Dendritic cell treated with granulocyte-macrophage colony-stimulating factor and Interleukin-4, amounts not matched to agents 40 ng/mL and 50 ng/mL, for 4 days (primary cell): Measurements from ENCODE around the gene MRPL4.
"Not testable (repeated sequence)": the region's sequence is repeated elsewhere in the genome, so short reads cannot be mapped to it uniquely, and the experiment has no call there.

Experiments used
- H3K27ac Mint-ChIP-seq: one replicate; pipeline ENCODE4 v1.8.0; 2022; ENCODE audit warnings: mild to moderate bottlenecking, mixed read lengths
- H3K27me3 Mint-ChIP-seq: one replicate; pipeline ENCODE4 v1.8.0; 2022; ENCODE audit warnings: mild to moderate bottlenecking, mixed read lengths
- H3K36me3 Mint-ChIP-seq: one replicate; pipeline ENCODE4 v1.8.0; 2022; ENCODE audit warnings: low read depth, mixed read lengths
- H3K4me1 Mint-ChIP-seq: one replicate; pipeline ENCODE4 v1.8.0; 2022; ENCODE audit warnings: low read depth, mixed read lengths
- H3K4me3 Mint-ChIP-seq: one replicate; pipeline ENCODE4 v1.8.0; 2022; ENCODE audit warnings: mild to moderate bottlenecking, moderate library complexity, mixed read lengths
- H3K9me3 Mint-ChIP-seq: one replicate; pipeline ENCODE4 v1.8.0; 2022; ENCODE audit warnings: mixed read lengths
- intact Hi-C: fragments of 100-400 bp; cut with micrococcal nuclease; formaldehyde crosslinking; loops from one replicate; pipeline ENCODE4 v1.15.0; 2022

Gene MRPL4

DNA sequence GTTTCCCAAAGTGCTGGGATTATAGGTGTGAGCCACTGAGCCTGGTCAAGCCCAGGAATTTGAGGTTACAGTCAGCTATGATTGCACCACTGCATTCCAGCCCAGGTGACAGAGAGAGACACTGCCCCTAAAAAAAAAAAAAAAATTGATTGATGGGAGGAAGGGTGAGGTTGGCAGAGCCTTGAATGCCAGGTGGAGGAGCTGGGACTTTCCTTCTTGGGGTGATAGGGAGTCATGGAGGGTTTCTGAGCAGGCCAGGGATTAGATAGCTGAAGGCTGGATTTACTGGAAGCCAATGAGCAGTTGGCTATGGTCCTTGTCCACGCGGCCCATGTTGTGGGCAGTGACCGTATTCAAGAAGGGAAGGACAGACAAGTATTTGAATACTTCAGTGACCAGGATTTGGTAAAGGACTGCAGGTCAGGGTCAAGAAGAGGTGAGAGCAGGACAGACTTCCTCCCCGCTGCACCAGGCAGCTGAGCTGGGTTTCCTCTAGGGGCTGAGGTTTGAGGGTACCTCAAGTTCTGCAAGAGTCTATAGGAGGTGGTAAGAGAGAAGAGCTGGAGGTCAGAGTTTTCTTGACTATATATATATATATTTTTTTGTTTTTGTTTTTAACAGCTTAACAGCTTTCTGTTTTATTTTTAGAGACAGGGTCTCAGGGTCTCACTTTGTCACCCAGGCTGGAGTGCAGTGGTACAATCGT is 27.9 kb downstream of the MRPL4 start:
- Mint-ChIP-seq H3K36me3 (peaks cover 100% of the 10 kb centered on the region), H3K27me3 (no peaks in the 10 kb centered on the region), H3K27ac (peak overlapping the region; percentile 68), H3K4me1 (peaks cover 69% of the 10 kb centered on the region), H3K9me3 (no peaks in the 10 kb centered on the region), H3K4me3 (no peak overlapping the region)
- intact Hi-C loops = no loop called here

- H3K4me1 Mint-ChIP-seq = peaks cover 74% of the 10 kb centered on the region
- not testable (repeated sequence) for H3K27ac Mint-ChIP-seq
These were observed 30.0 kb downstream of the MRPL4 start for GRCh38 chr19:10282043-10282442.

DNA sequence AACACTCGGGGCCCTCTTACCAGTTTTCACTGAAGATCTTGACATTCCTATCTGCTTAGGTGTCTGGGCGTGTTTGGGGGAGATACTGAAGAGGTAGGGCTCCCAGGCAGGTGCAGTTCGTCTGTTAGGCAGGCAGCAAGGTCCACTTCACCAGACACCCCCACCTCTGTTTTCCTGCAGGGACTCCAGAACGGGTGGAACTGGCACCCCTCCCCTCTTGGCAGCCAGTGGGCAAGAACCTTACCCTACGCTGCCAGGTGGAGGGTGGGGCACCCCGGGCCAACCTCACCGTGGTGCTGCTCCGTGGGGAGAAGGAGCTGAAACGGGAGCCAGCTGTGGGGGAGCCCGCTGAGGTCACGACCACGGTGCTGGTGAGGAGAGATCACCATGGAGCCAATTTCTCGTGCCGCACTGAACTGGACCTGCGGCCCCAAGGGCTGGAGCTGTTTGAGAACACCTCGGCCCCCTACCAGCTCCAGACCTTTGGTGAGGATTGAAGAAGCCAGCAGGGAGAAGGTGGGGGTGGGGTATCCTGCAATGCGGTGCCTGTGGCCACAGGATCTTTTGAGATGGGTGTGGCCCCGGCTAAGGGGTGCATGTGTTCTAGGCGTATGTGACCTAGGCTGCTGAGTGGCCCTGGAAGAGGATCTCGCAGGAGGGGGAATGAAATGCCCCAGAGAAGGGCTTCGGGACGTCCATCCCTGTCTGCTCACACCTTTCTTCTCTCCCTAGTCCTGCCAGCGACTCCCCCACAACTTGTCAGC is 31.5 kb downstream of the MRPL4 start:
- peaks cover 75% of the 10 kb centered on the region for H3K4me1 Mint-ChIP-seq
- no peaks in the 10 kb centered on the region for H3K9me3 Mint-ChIP-seq
- H3K27ac Mint-ChIP-seq = no peak overlapping the region
- intact Hi-C loops = no loop called here
- H3K27me3 Mint-ChIP-seq = no peaks in the 10 kb centered on the region
- H3K36me3 Mint-ChIP-seq = peaks cover 81% of the 10 kb centered on the region
- no peak overlapping the region for H3K4me3 Mint-ChIP-seq

More at GRCh38 chr19:10282043-10282442, 30.0 kb downstream of the MRPL4 start:
- peaks cover 95% of the 10 kb centered on the region for H3K36me3 Mint-ChIP-seq
- H3K9me3 Mint-ChIP-seq, intact Hi-C loops, H3K4me3 Mint-ChIP-seq, H3K27me3 Mint-ChIP-seq: not testable (repeated sequence)

DNA sequence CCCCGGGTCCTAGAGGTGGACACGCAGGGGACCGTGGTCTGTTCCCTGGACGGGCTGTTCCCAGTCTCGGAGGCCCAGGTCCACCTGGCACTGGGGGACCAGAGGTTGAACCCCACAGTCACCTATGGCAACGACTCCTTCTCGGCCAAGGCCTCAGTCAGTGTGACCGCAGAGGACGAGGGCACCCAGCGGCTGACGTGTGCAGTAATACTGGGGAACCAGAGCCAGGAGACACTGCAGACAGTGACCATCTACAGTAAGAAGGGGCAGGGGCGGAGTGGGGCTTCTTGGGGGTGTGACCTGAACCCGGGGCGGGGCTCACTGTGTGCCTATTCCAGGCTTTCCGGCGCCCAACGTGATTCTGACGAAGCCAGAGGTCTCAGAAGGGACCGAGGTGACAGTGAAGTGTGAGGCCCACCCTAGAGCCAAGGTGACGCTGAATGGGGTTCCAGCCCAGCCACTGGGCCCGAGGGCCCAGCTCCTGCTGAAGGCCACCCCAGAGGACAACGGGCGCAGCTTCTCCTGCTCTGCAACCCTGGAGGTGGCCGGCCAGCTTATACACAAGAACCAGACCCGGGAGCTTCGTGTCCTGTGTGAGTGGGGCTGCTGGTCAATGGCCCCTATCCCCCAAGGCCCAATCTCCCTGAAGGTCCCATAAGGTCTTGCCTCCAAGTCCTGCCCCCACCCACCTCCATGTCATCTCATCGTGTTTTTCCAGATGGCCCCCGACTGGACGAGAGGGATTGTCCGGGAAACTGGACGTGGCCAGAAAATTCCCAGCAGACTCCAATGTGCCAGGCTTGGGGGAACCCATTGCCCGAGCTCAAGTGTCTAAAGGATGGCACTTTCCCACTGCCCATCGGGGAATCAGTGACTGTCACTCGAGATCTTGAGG is 32.3 kb downstream of the MRPL4 start:
- Mint-ChIP-seq H3K4me3 (no peak overlapping the region), H3K9me3 (no peaks in the 10 kb centered on the region), H3K36me3 (peaks cover 73% of the 10 kb centered on the region), H3K4me1 (peaks cover 75% of the 10 kb centered on the region), H3K27ac (peak overlapping the region; percentile 81), H3K27me3 (peaks cover 6% of the 10 kb centered on the region)
- intact Hi-C loops = no loop called here

GRCh38 chr19:10284960-10285278 is 32.9 kb downstream of the MRPL4 start:
- Mint-ChIP-seq H3K9me3 (no peaks in the 10 kb centered on the region), H3K36me3 (peaks cover 66% of the 10 kb centered on the region), H3K27ac (peak overlapping the region; percentile 81), H3K27me3 (peaks cover 12% of the 10 kb centered on the region), H3K4me3 (no peak overlapping the region), H3K4me1 (peaks cover 73% of the 10 kb centered on the region)
- intact Hi-C loops = no loop called here

- Mint-ChIP-seq H3K9me3 (no peaks in the 10 kb centered on the region), H3K27ac (peak overlapping the region; percentile 81), H3K36me3 (peaks cover 62% of the 10 kb centered on the region), H3K27me3 (peaks cover 17% of the 10 kb centered on the region), H3K4me3 (peak overlapping the region; percentile 41), H3K4me1 (peaks cover 73% of the 10 kb centered on the region)
- intact Hi-C loops = no loop called here
These were observed 33.4 kb downstream of the MRPL4 start for GRCh38 chr19:10285393-10285792.

DNA sequence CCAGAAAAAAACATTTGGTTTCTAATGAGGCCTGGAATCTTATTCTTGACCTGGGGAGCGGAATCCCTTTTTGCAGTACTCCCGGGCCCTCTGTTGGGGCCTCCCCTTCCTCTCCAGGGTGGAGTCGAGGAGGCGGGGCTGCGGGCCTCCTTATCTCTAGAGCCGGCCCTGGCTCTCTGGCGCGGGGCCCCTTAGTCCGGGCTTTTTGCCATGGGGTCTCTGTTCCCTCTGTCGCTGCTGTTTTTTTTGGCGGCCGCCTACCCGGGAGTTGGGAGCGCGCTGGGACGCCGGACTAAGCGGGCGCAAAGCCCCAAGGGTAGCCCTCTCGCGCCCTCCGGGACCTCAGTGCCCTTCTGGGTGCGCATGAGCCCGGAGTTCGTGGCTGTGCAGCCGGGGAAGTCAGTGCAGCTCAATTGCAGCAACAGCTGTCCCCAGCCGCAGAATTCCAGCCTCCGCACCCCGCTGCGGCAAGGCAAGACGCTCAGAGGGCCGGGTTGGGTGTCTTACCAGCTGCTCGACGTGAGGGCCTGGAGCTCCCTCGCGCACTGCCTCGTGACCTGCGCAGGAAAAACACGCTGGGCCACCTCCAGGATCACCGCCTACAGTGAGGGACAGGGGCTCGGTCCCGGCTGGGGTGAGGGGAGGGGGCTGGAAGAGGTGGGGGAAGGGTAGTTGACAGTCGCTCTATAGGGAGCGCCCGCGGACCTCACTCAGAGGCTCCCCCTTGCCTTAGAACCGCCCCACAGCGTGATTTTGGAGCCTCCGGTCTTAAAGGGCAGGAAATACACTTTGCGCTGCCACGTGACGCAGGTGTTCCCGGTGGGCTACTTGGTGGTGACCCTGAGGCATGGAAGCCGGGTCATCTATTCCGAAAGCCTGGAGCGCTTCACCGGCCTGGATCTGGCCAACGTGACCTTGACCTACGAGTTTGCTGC is 35.1 kb downstream of the MRPL4 start, which contains the start of gene ICAM4:
ICAM4 (plus strand) TSS at position 153 of the 935 bp plus-strand sequence; CDS start at position 211, 58 bp downstream.
- Mint-ChIP-seq H3K4me3 (peak within 1 kb of the TSS; percentile 71), H3K27ac (peak within 1 kb of the TSS; percentile 81), H3K36me3 (peaks cover 45% of the 10 kb centered on the region), H3K9me3 (no peaks in the 10 kb centered on the region), H3K27me3 (peaks cover 32% of the 10 kb centered on the region), H3K4me1 (peaks cover 89% of the 10 kb centered on the region)
- intact Hi-C loops = no loop called here

DNA sequence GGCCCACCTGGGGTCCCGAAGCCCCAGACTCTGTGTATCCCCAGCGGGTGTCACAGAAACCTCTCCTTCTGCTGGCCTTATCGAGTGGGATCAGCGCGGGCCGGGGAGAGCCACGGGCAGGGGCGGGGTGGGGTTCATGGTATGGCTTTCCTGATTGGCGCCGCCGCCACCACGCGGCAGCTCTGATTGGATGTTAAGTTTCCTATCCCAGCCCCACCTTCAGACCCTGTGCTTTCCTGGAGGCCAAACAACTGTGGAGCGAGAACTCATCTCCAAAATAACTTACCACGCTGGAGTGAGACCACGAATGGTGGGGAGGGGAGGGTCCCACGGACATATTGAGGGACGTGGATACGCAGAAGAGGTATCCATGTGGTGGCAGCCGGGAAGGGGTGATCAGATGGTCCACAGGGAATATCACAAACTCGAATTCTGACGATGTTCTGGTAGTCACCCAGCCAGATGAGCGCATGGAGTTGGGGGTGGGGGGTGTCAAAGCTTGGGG is 36.7 kb downstream of the MRPL4 start:
- Mint-ChIP-seq H3K27me3 (peaks cover 42% of the 10 kb centered on the region), H3K4me3 (peak overlapping the region; percentile 73), H3K9me3 (no peaks in the 10 kb centered on the region), H3K27ac (peak overlapping the region; percentile 67), H3K4me1 (peaks cover 97% of the 10 kb centered on the region), H3K36me3 (peaks cover 38% of the 10 kb centered on the region)
- intact Hi-C loops = no loop called here

DNA sequence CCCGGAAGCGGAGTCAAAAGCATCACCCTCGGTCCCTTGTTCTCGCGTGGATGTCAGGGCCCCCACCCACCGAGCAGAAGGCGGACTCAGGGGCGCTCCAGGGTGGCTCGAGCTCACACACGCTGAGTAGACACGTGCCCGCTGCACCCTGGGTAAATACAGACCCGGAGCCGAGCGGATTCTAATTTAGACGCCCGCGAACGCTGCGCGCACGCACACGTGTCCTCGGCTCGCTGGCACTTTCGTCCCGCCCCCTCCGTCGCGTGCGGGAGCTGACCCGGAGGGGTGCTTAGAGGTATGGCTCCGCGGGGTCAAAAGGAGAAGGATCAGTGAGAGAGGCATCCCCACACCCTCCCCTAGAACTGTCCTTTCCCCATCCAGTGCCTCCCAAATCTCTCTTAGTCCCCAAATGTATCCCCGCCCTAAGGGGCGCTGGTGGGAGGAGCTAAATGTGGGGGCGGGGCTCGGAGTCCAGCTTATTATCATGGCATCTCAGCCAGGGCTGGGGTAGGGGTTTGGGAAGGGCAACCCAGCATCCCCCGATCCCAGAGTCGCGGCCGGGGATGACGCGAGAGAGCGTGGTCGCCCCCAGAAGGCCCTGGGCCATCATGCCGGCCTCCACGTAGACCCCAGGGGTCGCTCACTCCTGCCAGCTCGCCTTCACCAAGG is 37.3 kb downstream of the MRPL4 start:
- intact Hi-C loops = no loop called here
- H3K27ac Mint-ChIP-seq = peak overlapping the region; percentile 67
- peak overlapping the region; percentile 73 for H3K4me3 Mint-ChIP-seq
- peaks cover 38% of the 10 kb centered on the region for H3K36me3 Mint-ChIP-seq
- peaks cover 48% of the 10 kb centered on the region for H3K27me3 Mint-ChIP-seq
- peaks cover 97% of the 10 kb centered on the region for H3K4me1 Mint-ChIP-seq
- H3K9me3 Mint-ChIP-seq = no peaks in the 10 kb centered on the region

DNA sequence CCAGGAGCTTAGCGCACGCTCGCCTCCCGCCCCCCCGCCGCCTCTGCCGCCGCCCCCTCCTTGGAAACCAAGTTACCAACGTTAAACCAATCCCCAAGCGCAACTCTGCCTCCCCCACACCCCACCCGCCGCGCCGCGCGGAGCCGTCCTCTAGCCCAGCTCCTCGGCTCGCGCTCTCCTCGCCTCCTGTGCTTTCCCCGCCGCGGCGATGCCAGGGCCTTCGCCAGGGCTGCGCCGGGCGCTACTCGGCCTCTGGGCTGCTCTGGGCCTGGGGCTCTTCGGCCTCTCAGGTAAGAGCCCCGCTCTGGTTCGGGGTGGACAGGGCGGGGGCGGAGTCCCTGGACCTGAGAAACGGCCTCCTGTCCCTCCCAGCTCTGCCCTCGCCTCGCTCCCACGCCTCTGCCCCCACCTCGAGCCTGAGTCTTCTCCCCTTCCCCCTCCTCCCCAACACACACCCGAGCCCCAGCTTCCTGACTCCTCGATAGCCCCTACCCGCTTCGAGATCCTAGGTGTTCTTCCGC is 37.9 kb downstream of the MRPL4 start, which contains the start of gene ICAM5:
ICAM5 (plus strand) TSS at position 117 of the 521 bp plus-strand sequence; CDS start at position 209, 92 bp downstream.
- Mint-ChIP-seq H3K36me3 (peaks cover 36% of the 10 kb centered on the region), H3K4me3 (peak within 1 kb of the TSS; percentile 73), H3K9me3 (no peaks in the 10 kb centered on the region), H3K27ac (peak within 1 kb of the TSS; percentile 67), H3K27me3 (peaks cover 54% of the 10 kb centered on the region), H3K4me1 (peaks cover 97% of the 10 kb centered on the region)
- intact Hi-C loops = loop anchor here (5.0 kb wide), 1 partner anchor 42 kb away; the partner anchor contains the start of gene RAVER1

DNA sequence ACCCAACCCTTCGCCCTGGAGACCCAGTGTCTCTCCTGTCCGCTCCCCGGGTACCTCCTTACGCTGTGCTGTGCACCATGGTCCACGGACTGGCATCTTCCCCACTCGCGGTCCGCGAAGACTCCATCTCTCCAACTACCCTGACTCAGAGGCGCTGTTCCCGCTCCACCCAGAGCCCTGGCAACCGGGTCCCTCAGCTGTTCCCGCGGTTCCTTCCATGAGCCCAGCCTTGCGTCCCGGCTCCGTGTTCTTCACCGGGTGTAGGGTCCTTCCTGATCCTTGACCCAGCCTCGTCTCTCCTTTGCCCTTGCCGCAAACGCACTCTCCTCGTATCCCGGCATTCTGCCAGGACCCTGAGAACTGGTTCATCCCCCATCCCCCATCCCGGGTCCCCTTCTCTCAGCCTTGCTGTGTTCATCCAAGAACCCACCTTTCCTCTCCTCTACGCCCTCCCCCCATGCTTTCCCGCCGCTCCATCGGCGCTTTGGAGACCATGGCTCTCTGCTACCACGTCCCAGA is 38.4 kb downstream of the MRPL4 start:
- peaks cover 97% of the 10 kb centered on the region for H3K4me1 Mint-ChIP-seq
- H3K36me3 Mint-ChIP-seq = peaks cover 30% of the 10 kb centered on the region
- peaks cover 59% of the 10 kb centered on the region for H3K27me3 Mint-ChIP-seq
- H3K9me3 Mint-ChIP-seq = no peaks in the 10 kb centered on the region
- peak overlapping the region; percentile 67 for H3K27ac Mint-ChIP-seq
- H3K4me3 Mint-ChIP-seq = peak overlapping the region; percentile 73
- intact Hi-C loops = loop anchor here (5.0 kb wide), 1 partner anchor 42 kb away; the partner anchor contains the start of gene RAVER1
